Activated CD4-positive, alpha-beta T cell treated with anti-CD3 and anti-CD28 coated beads, Interleukin-2, amount 10 ng/mL, durations not matched to agents 24 days and 14 days (primary cell): ENCODE data around the gene CDK5RAP2. TPM values are rescaled to one million over a fixed set of nuclear protein-coding genes. Genes with fewer than 3 reads are reported as not detected.
"Not testable (repeated sequence)": the region's sequence is repeated elsewhere in the genome, so short reads cannot be mapped to it uniquely, and the experiment has no call there.

Experiments
- DNase-seq: peaks from one replicate; pipeline ENCODE4 v3.0.0; 2022
- H3K27ac Mint-ChIP-seq: one replicate; pipeline ENCODE4 v1.8.0; 2022; ENCODE audit warnings: mild to moderate bottlenecking, mixed read lengths
- H3K27me3 Mint-ChIP-seq: one replicate; pipeline ENCODE4 v1.8.0; 2022; ENCODE audit warnings: mixed read lengths
- H3K36me3 Mint-ChIP-seq: one replicate; pipeline ENCODE4 v1.8.0; 2022; ENCODE audit warnings: low read depth, mild to moderate bottlenecking, mixed read lengths
- H3K4me1 Mint-ChIP-seq: one replicate; pipeline ENCODE4 v1.8.0; 2021; ENCODE audit warnings: mixed read lengths
- H3K4me3 Mint-ChIP-seq: one replicate; pipeline ENCODE4 v1.8.0; 2022; ENCODE audit warnings: mild to moderate bottlenecking, moderate library complexity, mixed read lengths
- H3K9me3 Mint-ChIP-seq: one replicate; pipeline ENCODE4 v1.8.0; 2021; ENCODE audit warnings: mixed read lengths
- intact Hi-C: fragments of 100-400 bp; cut with micrococcal nuclease; formaldehyde crosslinking; loops from one replicate; pipeline ENCODE4 v1.15.1; 2023
- total RNA-seq: library from RNA; stranded (reverse); gene quantifications from 2 replicates; pipeline ENCODE4 v1.2.3, GENCODE V29; 2022

Gene CDK5RAP2
- total RNA-seq, 1 donor from 2014 or later, result 70.0 TPM

DNA sequence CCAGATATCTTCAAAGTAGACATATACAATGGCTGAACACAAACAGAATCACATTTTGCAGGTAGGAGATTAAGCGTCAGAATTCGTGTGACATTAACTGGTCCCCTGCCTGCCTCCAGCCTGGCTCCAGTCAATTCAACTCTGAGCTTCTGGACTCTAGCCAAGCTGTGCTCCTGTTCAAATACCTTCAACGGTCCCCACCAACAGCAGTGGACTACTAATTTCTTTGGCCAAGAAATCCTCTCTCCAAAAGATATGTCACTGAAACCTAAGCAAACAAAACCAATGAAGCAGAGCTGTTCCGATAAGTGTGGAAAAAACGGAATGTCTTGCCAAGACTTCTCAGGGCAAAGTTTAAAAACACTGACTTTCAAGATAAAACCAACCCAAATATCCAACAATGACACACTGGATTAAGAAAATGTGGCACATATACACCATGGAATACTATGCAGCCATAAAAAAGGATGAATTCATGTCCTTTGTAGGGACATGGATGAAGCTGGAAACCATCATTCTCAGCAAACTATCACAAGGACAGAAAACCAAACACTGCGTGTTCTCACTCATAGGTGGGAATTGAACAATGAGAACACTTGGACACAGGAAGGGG, 49.6 kb downstream of the CDK5RAP2 start:
- not testable (repeated sequence) for DNase-seq, H3K4me3 Mint-ChIP-seq, H3K4me1 Mint-ChIP-seq, H3K27me3 Mint-ChIP-seq, H3K27ac Mint-ChIP-seq, H3K9me3 Mint-ChIP-seq
- intact Hi-C loops, result loop anchor here (10.0 kb wide), 1 partner anchor 976 kb away; no protein-coding TSS in a partner anchor
- peaks cover 73% of the 10 kb centered on the region for H3K36me3 Mint-ChIP-seq

DNA sequence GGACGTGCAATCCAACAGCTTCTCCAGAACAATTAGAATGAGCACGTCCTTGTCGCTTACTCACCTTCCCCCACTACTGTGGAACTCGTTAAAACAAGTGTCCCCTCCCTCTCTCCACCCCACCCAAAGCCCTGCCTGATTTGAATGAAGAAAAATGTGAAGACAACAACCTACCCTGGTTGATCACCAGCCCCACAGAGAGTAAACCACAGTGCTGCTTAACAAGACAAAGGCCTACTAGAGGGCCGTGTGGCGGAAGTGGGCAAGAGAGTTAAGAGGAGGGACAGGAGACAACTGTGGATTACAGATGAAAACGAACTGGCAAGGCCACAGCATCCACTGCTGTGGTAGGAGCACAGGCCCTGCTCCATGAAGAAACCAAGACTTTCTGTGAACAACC, 51.1 kb downstream of the CDK5RAP2 start:
- H3K27ac Mint-ChIP-seq, result no peak overlapping the region
- no peaks in the 10 kb centered on the region for H3K9me3 Mint-ChIP-seq
- intact Hi-C loops, result no loop called here
- H3K4me3 Mint-ChIP-seq, result no peak overlapping the region
- peaks cover 7% of the 10 kb centered on the region for H3K4me1 Mint-ChIP-seq
- no peaks in the 10 kb centered on the region for H3K27me3 Mint-ChIP-seq
- no peak for DNase-seq
- H3K36me3 Mint-ChIP-seq, result peaks cover 72% of the 10 kb centered on the region

DNA sequence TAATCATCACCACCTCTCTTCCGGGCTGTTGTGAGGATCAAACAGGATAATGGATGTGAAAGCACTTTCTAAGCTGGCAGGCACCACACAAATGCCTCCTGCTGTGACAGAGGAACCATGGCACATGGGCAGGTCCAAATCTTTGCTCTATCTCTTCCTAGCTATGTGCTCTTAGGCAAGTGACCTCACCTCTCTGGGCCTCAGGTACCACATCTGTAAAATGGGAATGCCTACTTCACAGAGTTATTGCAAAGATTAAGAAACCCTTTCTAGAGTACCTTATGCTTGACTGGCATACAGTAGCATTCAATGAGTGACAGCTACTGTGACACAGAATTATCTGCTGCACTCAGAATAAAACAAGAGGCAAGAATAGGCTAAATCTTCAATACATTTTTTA, 51.6 kb downstream of the CDK5RAP2 start:
- intact Hi-C loops, result no loop called here
- no peak overlapping the region for H3K27ac Mint-ChIP-seq
- no peak overlapping the region for H3K4me3 Mint-ChIP-seq
- DNase-seq, result no peak
- peaks cover 74% of the 10 kb centered on the region for H3K36me3 Mint-ChIP-seq
- H3K4me1 Mint-ChIP-seq, result peaks cover 7% of the 10 kb centered on the region
- H3K27me3 Mint-ChIP-seq, result no peaks in the 10 kb centered on the region
- no peaks in the 10 kb centered on the region for H3K9me3 Mint-ChIP-seq

DNA sequence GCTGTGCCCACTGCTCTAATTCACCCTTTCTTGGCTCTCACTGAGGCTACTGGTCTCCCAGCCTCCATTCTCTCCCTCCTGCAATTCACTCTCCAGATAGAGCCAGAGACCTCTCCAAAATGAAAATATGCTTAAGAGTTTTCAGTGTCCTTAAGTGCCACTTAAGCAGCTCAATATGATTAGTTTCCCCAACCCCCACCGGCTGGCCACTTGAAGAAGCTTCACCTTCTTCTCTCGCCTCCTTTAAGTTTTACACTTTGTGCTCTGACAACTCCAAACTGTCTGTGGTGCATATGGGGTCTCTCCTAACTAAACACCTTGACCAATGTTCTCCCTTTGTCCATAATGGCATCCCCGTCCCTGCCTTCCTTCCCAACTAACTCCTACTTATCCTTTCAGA, 53.4 kb downstream of the CDK5RAP2 start:
- Mint-ChIP-seq H3K27me3 (no peaks in the 10 kb centered on the region), H3K36me3 (peaks cover 74% of the 10 kb centered on the region), H3K4me3 (no peak overlapping the region), H3K27ac (no peak overlapping the region), H3K4me1 (peaks cover 2% of the 10 kb centered on the region), H3K9me3 (no peaks in the 10 kb centered on the region)
- no peak for DNase-seq
- intact Hi-C loops, result no loop called here

DNA sequence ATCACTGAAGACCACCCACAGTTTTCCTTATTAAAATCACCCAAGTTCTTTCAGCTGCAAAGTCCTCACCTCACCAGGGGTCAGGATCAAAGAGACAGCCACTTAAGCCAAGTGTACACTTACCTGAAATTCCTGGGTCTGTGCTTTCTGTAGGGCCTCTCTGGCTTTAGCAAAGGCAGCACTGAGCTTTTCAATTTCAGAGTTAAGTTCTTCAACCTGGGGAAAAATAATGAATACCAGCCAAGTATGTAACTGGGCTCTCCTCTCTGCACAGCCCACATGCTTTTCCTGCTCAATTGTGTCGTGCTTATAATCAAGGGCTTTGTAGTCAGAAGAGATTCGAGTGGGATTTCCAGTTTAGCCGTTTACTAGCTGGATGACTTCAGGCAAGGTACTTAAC, 55.1 kb downstream of the CDK5RAP2 start:
- no peak overlapping the region for H3K27ac Mint-ChIP-seq
- DNase-seq, result no peak
- intact Hi-C loops, result no loop called here
- H3K27me3 Mint-ChIP-seq, result no peaks in the 10 kb centered on the region
- peaks cover 67% of the 10 kb centered on the region for H3K36me3 Mint-ChIP-seq
- no peak overlapping the region for H3K4me3 Mint-ChIP-seq
- peaks cover 2% of the 10 kb centered on the region for H3K4me1 Mint-ChIP-seq
- no peaks in the 10 kb centered on the region for H3K9me3 Mint-ChIP-seq

DNA sequence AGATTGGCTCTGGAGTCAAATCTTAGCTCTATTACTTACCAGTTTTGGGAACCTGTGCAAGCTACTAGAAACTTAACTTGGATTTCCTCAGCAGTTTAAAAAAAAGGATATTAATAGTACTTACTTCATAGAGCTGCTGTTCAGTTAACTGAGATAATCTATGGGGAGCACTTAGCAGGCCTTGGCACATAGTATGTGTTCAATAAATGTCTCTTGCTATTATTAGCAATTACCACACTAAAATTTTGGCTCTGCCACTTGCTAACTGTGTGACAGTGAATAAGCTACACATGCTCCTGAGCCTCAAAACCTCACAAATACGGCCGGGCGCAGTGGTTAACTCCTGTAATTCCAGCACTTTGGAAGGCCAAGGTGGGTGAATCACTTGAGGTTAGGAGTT, 55.9 kb downstream of the CDK5RAP2 start:
- H3K4me1 Mint-ChIP-seq, result peaks cover 2% of the 10 kb centered on the region
- peaks cover 66% of the 10 kb centered on the region for H3K36me3 Mint-ChIP-seq
- no peak for DNase-seq
- intact Hi-C loops, result no loop called here
- H3K9me3 Mint-ChIP-seq, result no peaks in the 10 kb centered on the region
- no peaks in the 10 kb centered on the region for H3K27me3 Mint-ChIP-seq
- no peak overlapping the region for H3K27ac Mint-ChIP-seq
- H3K4me3 Mint-ChIP-seq, result no peak overlapping the region

DNA sequence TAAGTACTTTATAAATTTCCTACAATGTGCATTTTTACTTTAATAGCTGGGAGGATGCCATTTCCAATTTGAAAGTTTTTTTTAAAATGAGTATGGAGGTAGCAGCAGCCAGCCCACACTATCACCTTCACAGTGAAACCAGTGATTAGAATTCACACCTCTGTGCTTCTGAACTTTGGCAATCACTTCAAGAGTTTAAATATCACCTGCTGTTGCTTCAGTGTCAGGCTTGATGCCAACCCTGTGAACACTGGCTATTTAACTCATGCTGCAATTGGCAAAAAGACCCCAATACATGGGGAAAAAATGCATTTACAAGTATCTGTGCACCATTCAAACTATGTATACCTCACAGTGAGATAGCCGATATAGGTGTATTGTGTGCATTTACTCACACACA, 57.4 kb downstream of the CDK5RAP2 start:
- H3K36me3 Mint-ChIP-seq, result peaks cover 64% of the 10 kb centered on the region
- H3K4me3 Mint-ChIP-seq, result no peak overlapping the region
- H3K4me1 Mint-ChIP-seq, result no peaks in the 10 kb centered on the region
- H3K27ac Mint-ChIP-seq, result no peak overlapping the region
- H3K27me3 Mint-ChIP-seq, result no peaks in the 10 kb centered on the region
- intact Hi-C loops, result no loop called here
- H3K9me3 Mint-ChIP-seq, result no peaks in the 10 kb centered on the region
- no peak for DNase-seq

DNA sequence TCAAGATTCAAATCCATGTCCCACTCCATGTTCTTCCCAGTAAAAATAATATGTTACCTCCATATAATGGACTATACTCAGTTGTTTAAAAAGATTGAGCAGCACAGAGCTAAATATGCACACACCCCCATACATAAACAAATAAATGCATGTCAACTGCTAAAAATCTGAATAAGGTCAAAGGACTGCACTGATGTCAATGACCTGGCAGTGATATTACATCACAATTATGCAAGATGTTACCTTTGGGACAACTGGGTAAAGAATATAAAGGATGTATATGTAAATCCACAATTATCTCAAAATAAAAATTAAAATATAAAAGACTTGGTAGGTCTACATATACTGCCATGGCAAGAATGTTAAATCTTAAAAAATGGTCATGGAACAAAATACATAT, 57.9 kb downstream of the CDK5RAP2 start:
- DNase-seq, result no peak
- Mint-ChIP-seq H3K27me3 (no peaks in the 10 kb centered on the region), H3K4me1 (no peaks in the 10 kb centered on the region), H3K9me3 (no peaks in the 10 kb centered on the region), H3K4me3 (no peak overlapping the region), H3K27ac (no peak overlapping the region), H3K36me3 (peaks cover 63% of the 10 kb centered on the region)
- intact Hi-C loops, result no loop called here

DNA sequence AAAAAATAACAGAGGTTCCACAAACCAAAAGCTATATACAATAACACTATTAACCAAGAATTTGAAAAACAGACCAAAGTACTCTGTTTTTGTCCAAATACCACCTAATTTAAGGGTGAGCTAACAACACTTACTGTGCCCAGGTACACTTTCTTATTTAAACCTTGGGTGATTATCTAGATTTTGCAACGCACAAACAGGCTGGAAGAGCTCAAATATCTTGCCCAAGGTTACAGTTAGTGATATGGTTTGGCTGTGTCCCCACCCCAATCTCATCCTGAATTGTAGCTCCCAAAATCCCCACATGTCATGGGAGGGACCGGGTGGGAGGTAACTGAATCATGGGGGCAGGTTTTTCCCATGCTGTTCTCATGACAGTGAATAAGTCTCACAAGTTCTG, 58.9 kb downstream of the CDK5RAP2 start:
- Mint-ChIP-seq H3K9me3 (no peaks in the 10 kb centered on the region), H3K4me1 (no peaks in the 10 kb centered on the region), H3K27ac (no peak overlapping the region), H3K4me3 (no peak overlapping the region), H3K27me3 (no peaks in the 10 kb centered on the region), H3K36me3 (peaks cover 61% of the 10 kb centered on the region)
- intact Hi-C loops, result no loop called here
- DNase-seq, result no peak

DNA sequence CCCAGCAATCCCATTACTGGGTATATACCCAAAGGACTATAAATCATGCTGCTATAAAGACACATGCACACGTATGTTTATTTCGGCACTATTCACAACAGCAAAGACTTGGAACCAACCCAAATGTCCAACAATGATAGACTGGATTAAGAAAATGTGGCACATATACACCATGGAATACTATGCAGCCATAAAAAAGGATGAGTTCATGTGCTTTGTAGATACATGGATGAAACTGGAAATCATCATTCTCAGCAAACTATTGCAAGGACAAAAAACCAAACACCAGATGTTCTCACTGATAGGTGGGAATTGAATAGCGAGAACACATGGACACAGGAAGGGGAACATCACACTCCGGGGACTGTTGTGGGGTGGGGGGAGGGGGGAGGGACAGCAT, 64.0 kb downstream of the CDK5RAP2 start:
- peaks cover 73% of the 10 kb centered on the region for H3K36me3 Mint-ChIP-seq
- H3K27me3 Mint-ChIP-seq, result not testable (repeated sequence)

DNA sequence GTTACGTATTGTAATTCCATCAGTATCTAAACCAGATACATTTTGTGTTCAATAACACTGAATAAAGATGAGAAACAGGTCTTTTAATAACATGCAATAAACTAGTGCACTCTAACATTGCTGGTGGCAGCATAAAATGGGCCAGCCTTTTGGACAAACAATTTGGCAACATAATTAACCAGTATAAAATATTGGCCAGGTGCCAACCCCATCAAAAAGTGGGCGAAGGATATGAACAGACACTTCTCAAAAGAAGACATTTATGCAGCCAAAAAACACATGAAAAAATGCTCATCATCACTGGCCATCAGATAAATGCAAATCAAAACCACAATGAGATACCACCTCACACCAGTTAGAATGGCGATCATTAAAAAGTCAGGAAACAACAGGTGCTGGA, 64.5 kb downstream of the CDK5RAP2 start:
- H3K27ac Mint-ChIP-seq, H3K27me3 Mint-ChIP-seq, H3K9me3 Mint-ChIP-seq, H3K4me3 Mint-ChIP-seq, intact Hi-C loops, H3K4me1 Mint-ChIP-seq, DNase-seq: not testable (repeated sequence)
- peaks cover 76% of the 10 kb centered on the region for H3K36me3 Mint-ChIP-seq

More for the DNA sequence above, 64.0 kb downstream of the CDK5RAP2 start:
- DNase-seq, H3K4me3 Mint-ChIP-seq, H3K9me3 Mint-ChIP-seq, intact Hi-C loops, H3K27ac Mint-ChIP-seq, H3K4me1 Mint-ChIP-seq: not testable (repeated sequence)

DNA sequence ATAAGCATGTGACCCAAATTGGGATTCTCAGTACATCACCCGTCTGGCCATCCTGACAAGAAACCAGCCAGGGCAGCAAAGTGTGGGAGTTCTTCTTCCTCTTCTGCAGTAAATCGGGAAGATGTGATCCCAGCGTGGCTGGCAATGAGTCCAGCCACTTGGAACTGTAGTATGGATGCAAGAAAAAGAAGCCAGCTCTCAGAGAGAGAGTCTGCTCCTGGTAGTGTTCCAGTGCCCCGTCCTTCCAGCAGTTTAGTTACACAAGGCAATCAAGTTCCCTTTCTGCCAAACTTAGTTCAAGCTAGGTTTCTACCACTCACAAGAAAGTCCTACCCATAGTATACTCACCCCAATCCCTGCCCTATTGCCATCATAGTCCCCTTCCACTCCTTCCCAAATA, 65.6 kb downstream of the CDK5RAP2 start:
- Mint-ChIP-seq H3K4me3 (no peak overlapping the region), H3K27ac (no peak overlapping the region), H3K36me3 (peaks cover 80% of the 10 kb centered on the region), H3K4me1 (peaks cover 2% of the 10 kb centered on the region), H3K9me3 (no peaks in the 10 kb centered on the region), H3K27me3 (no peaks in the 10 kb centered on the region)
- intact Hi-C loops, result no loop called here
- DNase-seq, result no peak

DNA sequence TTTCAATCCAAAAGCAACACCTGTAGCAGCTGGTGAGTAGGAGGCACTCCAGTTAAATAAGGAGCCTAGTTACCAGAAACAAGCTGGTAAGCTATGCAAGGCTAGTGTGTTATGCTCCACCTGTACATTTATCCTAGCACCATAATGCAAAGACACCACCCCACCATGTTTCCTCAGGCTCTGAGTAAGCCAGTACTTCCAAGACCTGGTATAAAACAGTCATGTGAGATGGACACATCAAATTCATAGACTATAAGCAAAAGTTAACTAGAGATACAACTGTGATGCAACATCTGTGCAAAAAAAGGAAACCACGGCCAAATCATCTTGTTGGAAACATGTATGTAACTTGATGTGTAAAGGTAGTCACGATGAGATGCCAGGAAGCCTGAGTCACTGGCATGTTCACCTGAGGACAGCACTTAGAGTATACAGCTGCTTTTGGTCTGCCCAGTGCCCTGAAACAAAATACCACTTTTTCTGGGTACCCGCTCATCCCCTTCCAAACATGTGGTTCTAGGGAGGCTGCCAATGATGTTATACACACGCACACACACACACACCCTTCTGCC, 66.1 kb downstream of the CDK5RAP2 start:
- no peaks in the 10 kb centered on the region for H3K9me3 Mint-ChIP-seq
- H3K27me3 Mint-ChIP-seq, result no peaks in the 10 kb centered on the region
- peaks cover 84% of the 10 kb centered on the region for H3K36me3 Mint-ChIP-seq
- H3K4me1 Mint-ChIP-seq, result peaks cover 2% of the 10 kb centered on the region
- H3K27ac Mint-ChIP-seq, result no peak overlapping the region
- no peak for DNase-seq
- intact Hi-C loops, result no loop called here
- H3K4me3 Mint-ChIP-seq, result no peak overlapping the region

DNA sequence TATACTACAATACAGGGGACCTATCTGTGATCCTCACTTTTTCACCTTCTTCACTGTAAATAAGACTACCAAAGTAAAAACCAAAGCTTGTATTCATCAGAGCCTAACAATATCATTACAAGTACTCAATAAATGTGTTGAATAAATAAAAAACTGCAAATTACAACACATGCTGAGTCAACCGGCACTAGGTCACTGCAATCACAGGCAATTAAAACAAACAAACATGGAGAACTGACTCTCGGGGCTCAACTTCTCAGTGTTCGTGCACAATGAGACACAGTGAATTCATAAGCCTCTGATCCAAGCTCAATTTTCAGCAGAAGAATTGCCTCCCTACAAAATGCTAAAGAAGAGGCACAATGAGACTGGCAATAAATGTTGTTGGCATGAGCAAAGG, 69.2 kb downstream of the CDK5RAP2 start:
- H3K4me3 Mint-ChIP-seq, result no peak overlapping the region

DNA sequence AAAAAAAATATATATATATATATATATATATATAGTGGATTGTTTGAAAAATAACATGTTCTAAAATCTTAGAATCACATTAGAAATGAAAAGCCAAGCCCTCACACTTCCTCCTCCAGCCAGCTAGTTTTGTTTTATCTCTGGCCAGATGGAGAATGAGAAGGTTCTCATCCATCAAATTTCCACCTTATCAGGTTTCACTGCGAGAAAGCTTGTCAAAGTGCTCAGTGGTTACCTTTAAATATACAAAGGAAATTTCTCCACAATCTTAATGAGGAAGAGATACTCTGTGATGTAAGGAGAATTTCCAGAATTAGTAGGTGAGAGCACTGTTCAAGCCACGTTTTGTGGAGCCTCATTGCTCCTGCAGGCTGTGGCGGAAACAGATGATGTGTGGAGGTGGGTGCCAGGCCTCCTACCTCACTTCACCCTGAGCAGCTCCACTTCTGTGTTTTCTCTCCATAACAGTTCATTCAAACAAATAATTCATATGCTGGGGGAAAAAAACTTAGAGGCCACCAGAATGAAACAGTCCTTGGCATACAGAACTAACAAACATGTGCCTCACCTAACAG, 71.9 kb downstream of the CDK5RAP2 start:
- no peak for DNase-seq
- Mint-ChIP-seq H3K9me3 (no peaks in the 10 kb centered on the region), H3K4me3 (no peak overlapping the region), H3K27ac (no peak overlapping the region), H3K4me1 (no peaks in the 10 kb centered on the region), H3K27me3 (no peaks in the 10 kb centered on the region), H3K36me3 (peaks cover 81% of the 10 kb centered on the region)
- intact Hi-C loops, result no loop called here

More for the DNA sequence above, 69.2 kb downstream of the CDK5RAP2 start:
- Mint-ChIP-seq H3K4me1 (peaks cover 2% of the 10 kb centered on the region), H3K27ac (no peak overlapping the region), H3K9me3 (no peaks in the 10 kb centered on the region), H3K27me3 (no peaks in the 10 kb centered on the region), H3K36me3 (peaks cover 86% of the 10 kb centered on the region)
- intact Hi-C loops, result no loop called here
- DNase-seq, result no peak
